ENCODE results near the gene ADAM22. TPM values are rescaled to one million over a fixed set of nuclear protein-coding genes. Genes with fewer than 3 reads are reported as not detected.
"Not testable (repeated sequence)": the region's sequence is repeated elsewhere in the genome, so short reads cannot be mapped to it uniquely, and the experiment has no call there.

ADAM22 gene
- polyA plus RNA-seq, 1 donor from 2014 or later, result 46.3 TPM

- Histone ChIP-seq H3K9me3 (ENCODE audit: low read length) (no peaks in the 10 kb centered on the region), H3F3A (ENCODE audit: insufficient read depth, low read length, poor library complexity, severe bottlenecking) (no peaks in the 10 kb centered on the region), H4K20me1 (ENCODE audit: insufficient read depth) (no peaks in the 10 kb centered on the region), H2AFZ (ENCODE audit: low read depth, low read length) (no peak overlapping the region), H3K9ac (ENCODE audit: low read length) (no peak overlapping the region), H3K4me3 (ENCODE audit: low read length) (no peak overlapping the region), H3K27me3 (ENCODE audit: insufficient read depth, low read depth, low read length) (no peaks in the 10 kb centered on the region), H3K36me3 (ENCODE audit: insufficient read depth, low read length) (no peaks in the 10 kb centered on the region), H3K27ac (ENCODE audit: low read length) (no peak overlapping the region), H3K79me2 (replicated peaks; ENCODE audit: insufficient read depth, low read length) (peaks cover 8% of the 10 kb centered on the region), H3K4me2 (ENCODE audit: low read length) (no peak overlapping the region), H3K9me2 (ENCODE audit: insufficient read depth, low read length) (no peaks in the 10 kb centered on the region)
- no peak for TF ChIP-seq RAD21 (conservative IDR thresholded peaks at IDR 0.05)
- no peak for TF ChIP-seq POLR2AphosphoS5 (IDR thresholded peaks at IDR 0.05)
- TF ChIP-seq REST (IDR thresholded peaks at IDR 0.05; ENCODE audit: borderline replicate concordance), result no peak
- no peak for TF ChIP-seq MXI1 (conservative IDR thresholded peaks at IDR 0.05; ENCODE audit: poor library complexity, severe bottlenecking)
- TF ChIP-seq TAF1 (IDR thresholded peaks at IDR 0.05; ENCODE audit: low read depth), result no peak
- no peak for TF ChIP-seq EP300 (conservative IDR thresholded peaks at IDR 0.05; ENCODE audit: poor library complexity, severe bottlenecking)
- TF ChIP-seq EZH2 (IDR thresholded peaks at IDR 0.05; ENCODE audit: borderline replicate concordance, insufficient read depth, low read length, poor library complexity, severe bottlenecking), result no peak
These were observed 38.7 kb upstream of the ADAM22 start for GRCh38 chr7:87895363-87895762.

- no peak overlapping the region for H3K4me3 ChIP-seq (ENCODE audit: low read length)
- no peaks in the 10 kb centered on the region for H3F3A ChIP-seq (ENCODE audit: insufficient read depth, low read length, poor library complexity, severe bottlenecking)
- no peaks in the 10 kb centered on the region for H4K20me1 ChIP-seq (ENCODE audit: insufficient read depth)
- no peak for TF ChIP-seq EP300 (conservative IDR thresholded peaks at IDR 0.05; ENCODE audit: poor library complexity, severe bottlenecking)
- TF ChIP-seq CTCF (IDR thresholded peaks at IDR 0.05; ENCODE audit: poor library complexity, severe bottlenecking), result no peak
- TF ChIP-seq REST (IDR thresholded peaks at IDR 0.05; ENCODE audit: borderline replicate concordance), result no peak
- no peaks in the 10 kb centered on the region for H3K9me2 ChIP-seq (ENCODE audit: insufficient read depth, low read length)
- H3K27me3 ChIP-seq (ENCODE audit: insufficient read depth, low read depth, low read length), result no peaks in the 10 kb centered on the region
- no peak overlapping the region for H3K27ac ChIP-seq (ENCODE audit: low read length)
- H3K9ac ChIP-seq (ENCODE audit: low read length), result no peak overlapping the region
- no peaks in the 10 kb centered on the region for H3K79me2 ChIP-seq (replicated peaks; ENCODE audit: insufficient read depth, low read length)
- no peak overlapping the region for H3K4me2 ChIP-seq (ENCODE audit: low read length)
- H2AFZ ChIP-seq (ENCODE audit: low read depth, low read length), result no peak overlapping the region
- H3K9me3 ChIP-seq (ENCODE audit: low read length), result no peaks in the 10 kb centered on the region
- H3K36me3 ChIP-seq (ENCODE audit: insufficient read depth, low read length), result peaks cover 5% of the 10 kb centered on the region
These were observed 34.8 kb upstream of the ADAM22 start for GRCh38 chr7:87899255-87899654.

- H3K27ac ChIP-seq (ENCODE audit: low read length); H3F3A ChIP-seq (ENCODE audit: insufficient read depth, low read length, poor library complexity, severe bottlenecking); H3K36me3 ChIP-seq (ENCODE audit: insufficient read depth, low read length); H3K79me2 ChIP-seq (replicated peaks; ENCODE audit: insufficient read depth, low read length); H4K20me1 ChIP-seq (ENCODE audit: insufficient read depth); H2AFZ ChIP-seq (ENCODE audit: low read depth, low read length); H3K27me3 ChIP-seq (ENCODE audit: insufficient read depth, low read depth, low read length); H3K9ac ChIP-seq (ENCODE audit: low read length); H3K4me3 ChIP-seq (ENCODE audit: low read length); H3K9me2 ChIP-seq (ENCODE audit: insufficient read depth, low read length); H3K4me2 ChIP-seq (ENCODE audit: low read length); H3K9me3 ChIP-seq (ENCODE audit: low read length): not testable (repeated sequence)
These were observed 26.7 kb upstream of the ADAM22 start for GRCh38 chr7:87907136-87907906.

DNA sequence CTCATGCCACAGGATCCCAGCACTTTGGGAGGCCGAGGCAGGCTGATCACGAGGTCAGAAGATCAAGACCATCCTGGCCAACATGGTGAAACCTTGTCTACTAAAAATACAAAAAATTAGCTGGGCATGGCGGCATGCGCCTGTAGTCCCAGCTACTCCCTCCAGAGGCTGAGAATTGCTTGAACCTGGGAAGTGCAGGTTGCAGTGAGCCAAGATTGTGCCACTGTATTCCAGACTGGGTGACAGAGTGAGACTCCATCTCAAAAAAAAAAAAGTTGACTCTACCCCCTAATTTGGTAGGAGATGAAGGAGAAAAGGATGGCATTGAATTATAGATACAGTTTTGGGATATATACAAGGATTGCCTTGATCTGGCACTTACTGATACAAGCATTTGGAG lies 25.2 kb upstream of the ADAM22 start:
- H3K9ac ChIP-seq (ENCODE audit: low read length); H3K4me3 ChIP-seq (ENCODE audit: low read length): not testable (repeated sequence)

More for the DNA sequence above, 25.2 kb upstream of the ADAM22 start:
- not testable (repeated sequence) for H3F3A ChIP-seq (ENCODE audit: insufficient read depth, low read length, poor library complexity, severe bottlenecking); H4K20me1 ChIP-seq (ENCODE audit: insufficient read depth); H3K9me3 ChIP-seq (ENCODE audit: low read length); H3K79me2 ChIP-seq (replicated peaks; ENCODE audit: insufficient read depth, low read length); H3K4me2 ChIP-seq (ENCODE audit: low read length); H3K36me3 ChIP-seq (ENCODE audit: insufficient read depth, low read length); H3K27me3 ChIP-seq (ENCODE audit: insufficient read depth, low read depth, low read length); H2AFZ ChIP-seq (ENCODE audit: low read depth, low read length); H3K9me2 ChIP-seq (ENCODE audit: insufficient read depth, low read length); H3K27ac ChIP-seq (ENCODE audit: low read length)
